Measurements from ENCODE around the gene CCDC69.
"Not testable (repeated sequence)": the region's sequence is repeated elsewhere in the genome, so short reads cannot be mapped to it uniquely, and the experiment has no call there.

Gene CCDC69

DNA sequence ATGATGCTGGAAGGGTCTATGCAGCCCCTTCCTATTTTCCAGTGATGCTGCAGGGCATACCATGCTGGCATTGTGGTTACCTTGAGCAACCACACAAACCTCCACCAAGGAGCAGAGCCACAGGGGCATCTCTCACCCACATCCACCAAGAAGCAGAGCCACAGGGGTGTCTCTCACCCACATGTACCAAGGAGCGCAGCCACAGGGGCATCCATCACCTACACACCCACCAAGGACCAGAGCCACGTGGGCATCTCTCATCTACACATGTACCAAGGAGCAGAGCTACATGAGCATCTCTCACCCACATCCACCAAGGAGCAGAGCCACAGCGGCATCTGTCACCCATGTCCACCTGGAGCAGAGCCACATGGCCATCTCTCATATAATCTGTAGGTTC is 20.3 kb upstream of the CCDC69 start:
- DNase-seq, result no peak

DNA sequence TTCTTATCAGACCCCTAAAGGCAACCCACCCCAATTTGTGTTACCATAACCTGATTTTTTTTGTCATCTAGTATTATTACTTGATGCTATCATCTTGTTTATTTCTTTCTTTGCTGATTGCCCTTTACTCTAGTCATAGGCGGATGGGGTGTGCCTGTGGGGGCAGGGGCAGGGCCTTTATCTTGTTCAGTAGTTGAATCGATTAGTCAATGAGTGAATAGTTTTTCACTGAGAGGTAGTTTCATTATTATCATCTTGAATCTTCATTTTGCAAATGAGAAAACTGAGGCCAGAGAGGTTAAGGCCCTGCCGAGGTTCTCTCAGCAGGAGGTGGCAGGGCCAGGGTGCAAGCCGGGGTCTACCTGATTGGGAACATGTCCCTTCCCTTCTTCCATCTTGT is 19.7 kb upstream of the CCDC69 start:
- DNase-seq, result no peak

GRCh38 chr5:151243127-151243526 is 19.2 kb upstream of the CCDC69 start:
- no peak for DNase-seq

GRCh38 chr5:151240924-151241635 is 17.2 kb upstream of the CCDC69 start:
- no peak for DNase-seq

GRCh38 chr5:151240268-151240835 is 16.5 kb upstream of the CCDC69 start:
- DNase-seq, result not testable (repeated sequence)

GRCh38 chr5:151239237-151239861 is 15.5 kb upstream of the CCDC69 start:
- DNase-seq, result no peak

- DNase-seq, result no peak
Measured at GRCh38 chr5:151238303-151238741, 14.4 kb upstream of the CCDC69 start.

GRCh38 chr5:151237685-151238084 is 13.8 kb upstream of the CCDC69 start:
- DNase-seq, result no peak

GRCh38 chr5:151236888-151237287 is 13.0 kb upstream of the CCDC69 start:
- no peak for DNase-seq

DNA sequence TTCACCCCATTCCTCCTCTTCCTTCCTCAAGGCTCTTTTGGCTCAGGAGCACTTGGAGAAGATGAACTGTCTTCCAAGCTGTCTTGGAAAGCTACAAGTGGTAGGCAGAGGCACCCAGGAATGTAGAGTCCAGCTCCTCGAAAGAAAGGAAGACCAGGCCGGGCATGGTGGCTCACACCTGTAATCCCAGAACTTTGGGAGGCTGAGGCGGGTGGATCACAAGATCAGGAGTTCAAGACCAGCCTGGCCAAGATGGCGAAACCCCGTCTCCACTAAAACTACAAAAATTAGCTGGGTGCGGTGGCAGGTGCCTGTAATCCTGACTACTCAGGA is 11.3 kb upstream of the CCDC69 start:
- DNase-seq, result not testable (repeated sequence)

- DNase-seq, result no peak
Measured at GRCh38 chr5:151234476-151235238, 10.8 kb upstream of the CCDC69 start.

DNA sequence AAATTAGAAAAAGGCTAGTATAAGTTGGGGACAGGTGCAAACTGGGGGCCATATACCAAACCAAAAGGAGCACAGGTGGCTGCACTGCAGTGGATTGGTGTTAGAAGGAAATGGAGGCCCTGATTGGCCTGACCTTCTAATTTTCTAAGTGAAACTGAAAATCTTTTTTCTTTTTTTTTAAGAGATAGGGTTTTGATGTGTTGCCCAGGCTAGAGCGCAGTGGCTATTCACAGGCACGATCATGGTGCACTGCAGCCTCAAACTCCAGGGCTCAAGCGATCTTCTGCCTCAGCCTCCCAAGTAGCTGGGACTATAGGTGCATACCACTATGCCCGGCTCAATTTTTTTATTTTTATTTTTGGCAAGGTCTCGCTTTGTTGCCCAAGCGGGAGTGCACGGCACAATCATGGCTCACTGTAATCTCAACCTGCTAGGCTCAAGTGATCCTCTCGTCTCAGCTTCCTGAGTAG is 9.8 kb upstream of the CCDC69 start:
- DNase-seq, result no peak

DNA sequence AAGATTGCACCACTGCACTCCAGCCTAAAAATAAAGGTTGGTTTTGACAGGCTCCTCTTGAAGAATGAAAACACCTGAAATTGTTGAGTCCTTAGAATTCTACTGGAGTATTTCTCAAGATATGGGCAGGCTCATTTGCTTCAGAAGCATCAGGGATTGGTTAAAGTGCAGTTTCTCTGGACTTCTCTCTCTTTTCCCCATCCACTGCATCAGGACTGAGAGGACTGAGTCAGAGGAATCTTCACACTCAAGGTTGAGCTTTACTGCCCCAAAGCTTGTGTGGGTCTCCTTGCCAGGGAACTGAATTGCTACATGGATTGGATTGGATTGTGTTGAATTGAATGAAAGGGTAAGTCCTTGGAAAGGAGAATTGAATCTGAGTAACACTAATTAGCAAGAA is 7.5 kb upstream of the CCDC69 start:
- no peak for DNase-seq

- no peak for DNase-seq
Measured at GRCh38 chr5:151230048-151230680, 6.3 kb upstream of the CCDC69 start.

DNA sequence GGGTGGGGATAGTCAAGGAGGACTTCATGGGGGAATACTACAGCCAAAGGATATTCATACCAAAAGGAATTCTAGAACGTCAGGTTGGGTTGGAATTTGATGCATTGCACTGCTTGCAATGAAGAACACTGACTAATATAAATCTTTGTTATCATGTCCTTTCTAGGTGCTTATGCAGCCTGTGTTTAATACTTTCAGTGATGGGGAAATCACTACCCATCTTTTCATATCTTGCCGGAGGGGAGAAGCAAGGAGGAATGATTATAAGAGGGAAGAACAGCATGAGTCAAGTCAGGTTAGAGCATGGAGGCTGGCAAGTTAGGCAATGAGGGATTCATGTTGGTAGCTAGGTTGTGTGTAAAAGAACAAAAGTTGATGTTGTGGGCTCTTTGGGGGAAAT is 5.1 kb upstream of the CCDC69 start:
- no peak for DNase-seq

GRCh38 chr5:151227918-151228447 is 4.1 kb upstream of the CCDC69 start:
- DNase-seq, result no peak

DNA sequence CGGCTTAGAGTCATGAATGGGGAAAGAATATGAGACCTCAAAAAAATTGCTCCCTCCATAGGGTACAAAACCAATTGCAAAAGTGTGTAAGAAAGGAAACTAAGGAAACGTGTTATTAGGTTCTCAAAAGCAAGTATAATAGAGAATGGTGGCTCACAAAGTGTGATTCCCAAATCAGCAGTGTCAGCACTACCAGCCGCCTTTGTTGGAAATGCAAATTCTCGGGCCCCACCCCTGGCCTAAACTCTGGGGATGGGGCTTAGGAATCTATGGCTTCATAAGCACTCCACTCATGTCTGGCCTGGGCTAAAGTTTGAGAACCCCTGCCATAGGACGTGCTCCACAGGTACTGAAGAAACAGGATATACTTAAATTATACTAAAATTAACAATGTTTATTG is 1.6 kb upstream of the CCDC69 start:
- DNase-seq, result no peak

GRCh38 chr5:151225071-151225470 is 1.2 kb upstream of the CCDC69 start:
- no peak for DNase-seq

DNA sequence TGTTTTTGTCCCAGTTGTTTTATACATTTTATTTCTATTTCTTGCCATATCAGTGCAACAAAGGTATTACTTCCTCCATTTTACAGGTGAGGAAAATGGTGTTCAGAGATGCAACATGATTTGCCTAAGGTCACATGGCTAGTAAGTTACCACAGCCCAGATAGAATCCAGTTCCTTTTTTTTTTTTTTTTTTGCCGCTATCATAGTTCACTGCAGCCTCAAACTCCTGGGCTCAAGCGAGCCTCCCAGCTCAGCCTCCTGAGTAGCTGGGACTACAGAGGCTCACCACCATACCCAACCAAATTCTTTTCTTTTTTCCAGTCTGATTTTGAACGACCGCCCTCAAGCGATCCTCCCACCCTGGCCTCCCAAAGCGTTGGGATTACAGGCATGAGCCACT is 480 bp upstream of the CCDC69 start:
- no peak for DNase-seq

- no peak for DNase-seq
Measured at GRCh38 chr5:151222790-151223446, 974 bp downstream of the CCDC69 start.

DNA sequence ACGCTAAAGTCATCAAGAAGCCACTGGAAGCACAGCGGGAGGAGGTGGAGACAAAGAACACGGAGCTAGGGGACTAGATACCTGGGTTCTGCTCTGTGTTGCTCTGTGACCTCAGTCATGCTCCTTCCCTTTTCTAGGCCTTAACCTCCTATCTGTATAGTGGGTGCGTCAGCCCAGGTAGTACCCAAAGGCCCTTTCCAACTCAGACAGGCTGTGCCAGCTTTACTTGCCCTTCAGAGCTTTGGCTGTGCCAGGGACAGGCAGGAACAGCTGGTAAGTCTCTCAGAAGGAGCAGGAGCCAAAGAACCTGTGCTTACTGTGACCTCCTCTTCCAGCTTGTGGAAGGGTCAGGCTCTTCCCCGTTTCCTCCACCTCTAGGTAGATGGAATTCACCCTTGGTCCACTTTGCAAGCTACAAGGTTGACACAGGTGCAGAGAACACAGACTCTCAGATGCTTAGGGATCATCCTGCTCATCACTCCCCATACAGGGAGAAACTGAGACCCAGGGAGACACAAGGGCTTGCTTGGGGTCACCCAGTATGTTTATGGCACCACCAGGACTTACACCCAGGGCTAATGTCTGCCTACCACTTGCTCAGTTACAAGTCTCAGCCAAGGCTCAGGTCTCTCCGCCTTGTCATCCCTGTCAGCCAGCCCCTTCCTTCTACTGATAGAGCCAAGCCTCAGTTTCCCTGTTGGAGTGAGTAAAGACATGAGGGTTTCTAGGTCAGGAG is 1.7 kb downstream of the CCDC69 start:
- DNase-seq, result no peak

DNA sequence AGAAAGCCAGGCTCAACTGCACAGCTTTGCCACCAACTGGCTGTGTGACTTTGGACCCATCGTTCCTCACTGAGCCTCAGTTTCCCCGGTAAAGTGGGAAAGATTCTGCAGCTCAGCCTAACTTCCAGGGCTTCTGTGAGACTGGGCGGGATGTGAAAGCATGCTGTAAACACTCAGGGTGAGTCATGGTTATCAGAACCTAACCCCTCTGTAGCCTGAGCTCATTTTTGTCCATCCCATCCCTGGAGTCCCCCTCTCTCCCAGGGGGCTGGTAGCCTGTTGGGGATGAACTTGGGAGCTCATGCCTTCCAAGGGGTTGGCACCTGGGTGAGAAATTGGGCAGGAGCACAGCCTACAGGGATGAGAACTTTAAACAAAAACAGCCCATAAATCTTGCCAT is 2.3 kb downstream of the CCDC69 start:
- no peak for DNase-seq
